NCI-H2171 treated with DMSO at 0.1 percent for 48 hours (cell line): ENCODE data around the gene ATG7.
A peak's percentile ranks its signal among the peaks of the same experiment; 100 is the strongest.
"Not testable (repeated sequence)": the region's sequence is repeated elsewhere in the genome, so short reads cannot be mapped to it uniquely, and the experiment has no call there.

Experiments used
- DNase-seq: peaks from one replicate; lab custom pipeline; 2025; lab: John Stamatoyannopoulos, UW

The ATG7 gene

GRCh38 chr3:11509173-11510000 lies 237.2 kb downstream of the ATG7 start:
- DNase-seq = peak; percentile 78

GRCh38 chr3:11510001-11510340 lies 237.8 kb downstream of the ATG7 start:
- peak; percentile 86 for DNase-seq

DNA sequence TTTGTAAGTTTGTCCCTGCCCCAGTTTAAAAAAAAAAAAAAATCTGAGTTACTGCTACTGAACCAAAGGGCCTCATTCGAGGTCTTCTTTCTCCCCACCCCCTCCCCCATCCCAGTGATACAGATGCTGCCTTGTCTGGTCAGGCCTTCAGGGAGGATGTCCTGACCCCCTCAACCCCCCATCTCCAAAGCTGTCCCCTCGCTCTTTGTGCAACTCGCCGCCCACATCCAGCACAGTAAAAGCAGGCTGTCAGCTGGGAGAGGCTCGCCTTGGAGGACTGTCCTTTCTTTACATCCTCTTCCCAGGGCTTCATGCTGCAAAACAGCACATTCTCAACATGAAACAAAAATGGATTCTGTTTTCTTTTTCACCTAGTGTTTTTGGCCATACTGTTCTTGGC lies 238.2 kb downstream of the ATG7 start:
- DNase-seq = no peak

- not testable (repeated sequence) for DNase-seq
Measured at GRCh38 chr3:11511606-11512005, 239.4 kb downstream of the ATG7 start.

- DNase-seq = not testable (repeated sequence)
Measured at GRCh38 chr3:11513125-11513816, 241.1 kb downstream of the ATG7 start.

DNA sequence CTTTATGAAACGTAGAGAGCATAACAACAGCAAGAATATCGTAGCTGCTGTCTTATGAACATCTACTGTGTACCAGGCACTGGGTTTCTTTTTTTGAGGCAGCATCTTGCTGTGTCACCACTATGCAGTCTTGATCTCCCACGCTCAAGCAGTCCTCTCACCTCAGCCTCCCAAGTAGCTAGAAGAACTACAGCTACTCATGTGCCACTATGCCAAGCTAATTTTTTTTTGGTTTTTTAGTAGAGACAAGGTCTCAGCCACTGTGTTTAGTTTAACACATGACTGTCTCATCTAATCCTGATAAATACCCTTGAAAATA lies 241.6 kb downstream of the ATG7 start:
- no peak for DNase-seq

DNA sequence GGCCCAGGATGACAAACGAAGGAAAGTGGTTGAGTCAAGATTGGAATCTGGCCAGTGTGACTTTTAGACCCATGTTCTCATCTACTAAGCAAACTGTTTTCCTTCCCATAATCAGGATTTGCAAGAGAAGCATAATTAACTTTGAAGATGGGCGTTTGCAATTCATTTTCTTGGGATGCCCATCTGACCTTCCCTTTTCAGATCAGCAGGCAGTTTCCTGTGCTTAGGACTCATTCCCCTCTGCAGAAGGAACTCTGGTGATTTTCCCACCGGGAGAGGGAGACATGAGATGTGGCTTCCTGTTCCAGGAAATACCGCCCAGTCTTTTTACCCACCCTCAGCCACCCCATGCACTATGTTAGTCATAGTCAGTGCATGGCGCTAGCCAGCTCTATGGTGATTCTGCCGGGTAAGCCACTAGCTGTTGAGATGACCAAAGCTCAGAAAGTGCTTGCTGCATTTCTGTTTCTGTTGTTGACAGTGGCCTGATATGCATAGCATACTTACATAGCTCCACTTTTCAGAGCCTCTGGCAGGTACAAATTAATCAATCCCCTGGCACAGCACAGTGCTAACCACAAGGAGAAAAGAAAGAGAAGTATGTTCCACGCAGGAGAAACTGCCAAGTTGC lies 242.1 kb downstream of the ATG7 start:
- no peak for DNase-seq

DNA sequence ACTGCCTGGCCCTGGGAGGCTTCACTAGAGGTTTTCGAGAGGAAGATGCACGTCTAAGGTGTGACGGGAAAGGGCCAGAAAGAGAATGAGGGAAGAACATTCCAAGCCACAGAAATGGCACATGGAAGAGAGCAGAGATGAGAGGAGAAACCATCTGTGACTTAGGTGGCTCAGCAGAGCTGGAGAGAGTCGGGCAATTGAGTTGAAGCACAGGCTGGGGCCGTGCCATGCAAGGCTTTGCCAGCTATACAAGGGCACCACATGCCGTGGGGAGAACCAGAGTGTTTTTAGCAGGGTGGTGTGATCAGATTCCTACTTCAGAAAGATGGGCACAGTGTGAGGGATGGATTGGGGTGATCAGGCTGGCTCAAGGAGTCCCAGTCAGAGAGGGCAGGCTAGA lies 245.4 kb downstream of the ATG7 start:
- DNase-seq = no peak

- no peak for DNase-seq
Measured at GRCh38 chr3:11521167-11521566, 249.0 kb downstream of the ATG7 start.

DNA sequence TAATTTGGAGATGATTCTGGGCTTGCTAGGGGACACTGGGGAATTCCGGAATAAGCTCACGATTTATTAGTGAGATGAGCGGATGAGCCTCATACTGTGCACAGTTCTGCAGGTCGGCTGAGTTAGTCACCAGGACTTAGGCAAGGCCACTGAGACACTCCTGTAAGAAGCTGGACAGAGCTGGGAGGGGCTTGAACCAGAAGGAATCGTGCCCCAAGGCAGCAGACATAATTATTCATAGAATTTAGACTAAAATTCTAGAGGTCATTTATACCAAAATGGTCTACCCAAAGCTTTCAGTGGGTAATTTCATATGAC lies 250.2 kb downstream of the ATG7 start:
- no peak for DNase-seq

GRCh38 chr3:11522953-11523571 lies 250.9 kb downstream of the ATG7 start:
- no peak for DNase-seq

DNA sequence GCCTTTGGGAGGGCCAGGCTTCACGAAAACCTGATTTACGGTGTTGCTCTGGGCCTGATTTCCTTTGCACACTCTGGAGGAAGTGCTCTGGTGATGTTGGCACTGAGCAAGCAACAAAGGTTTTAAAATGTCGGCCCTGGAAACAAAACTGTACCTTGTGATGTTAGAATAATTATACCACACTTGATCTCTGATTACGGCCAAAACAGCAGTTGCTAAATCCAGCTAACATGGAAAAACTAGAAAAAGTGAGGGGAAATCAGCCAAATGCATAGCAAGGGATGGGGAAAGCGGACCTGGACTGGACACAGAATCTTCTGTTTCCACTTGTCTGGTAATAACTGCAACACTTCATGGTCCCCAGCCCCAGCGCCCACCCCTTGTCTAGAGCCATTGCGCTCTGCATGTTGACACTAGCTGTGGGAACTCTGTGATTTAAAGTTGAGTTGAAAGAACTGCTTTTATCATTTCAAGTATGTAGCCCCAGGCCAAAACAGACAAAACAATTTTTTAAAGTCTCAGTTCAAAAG lies 251.4 kb downstream of the ATG7 start:
- DNase-seq = peak; percentile 6

- not testable (repeated sequence) for DNase-seq
Measured at GRCh38 chr3:11526121-11526520, 253.9 kb downstream of the ATG7 start.

GRCh38 chr3:11529281-11529680 lies 257.1 kb downstream of the ATG7 start:
- DNase-seq = no peak

GRCh38 chr3:11530153-11530721 lies 258.0 kb downstream of the ATG7 start:
- DNase-seq = peak; percentile 78

- DNase-seq = no peak
Measured at GRCh38 chr3:11532931-11533391, 260.8 kb downstream of the ATG7 start.

GRCh38 chr3:11534011-11534792 lies 262.0 kb downstream of the ATG7 start:
- DNase-seq = no peak

- DNase-seq = no peak
Measured at GRCh38 chr3:11534793-11535101, 262.6 kb downstream of the ATG7 start.

DNA sequence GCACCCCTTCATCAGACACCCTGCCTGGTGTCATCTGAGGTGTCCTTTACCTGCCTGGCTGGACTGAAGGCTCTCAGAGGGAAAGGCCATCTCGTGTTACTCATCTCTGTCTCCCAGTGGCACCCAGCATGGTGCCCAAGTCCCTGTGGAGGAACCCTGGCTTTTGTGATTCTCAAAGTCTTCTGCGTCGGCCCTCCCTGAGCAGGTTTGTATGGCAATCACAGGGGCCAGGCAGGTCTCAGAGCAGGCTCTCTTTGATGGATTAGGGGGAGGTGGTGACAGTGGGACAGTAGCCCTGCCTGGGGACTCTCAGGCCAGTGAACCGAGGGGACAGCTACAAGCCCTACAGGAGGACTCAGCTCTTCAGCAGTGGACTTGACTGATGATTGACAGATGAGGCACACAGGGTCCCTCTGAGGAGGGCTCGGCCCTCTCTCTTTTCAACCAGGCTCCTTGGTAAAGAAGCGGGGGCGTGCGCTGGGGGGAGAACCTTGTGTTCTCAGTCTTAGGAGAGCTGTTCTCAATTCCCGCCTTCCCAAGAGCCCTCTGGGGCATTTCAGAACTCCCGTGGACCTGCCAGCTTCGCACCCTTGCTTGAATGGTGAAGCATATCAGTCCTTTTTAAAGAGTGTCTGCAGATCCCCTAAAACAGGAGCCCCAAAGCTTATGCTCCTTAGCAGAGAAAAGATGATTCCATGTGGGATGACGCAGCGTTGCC lies 263.2 kb downstream of the ATG7 start:
- DNase-seq = no peak

GRCh38 chr3:11536132-11536935 lies 264.1 kb downstream of the ATG7 start:
- DNase-seq = no peak
